GM23338 (cell line): ENCODE results near the gene LMX1B. TPM values are rescaled to one million over a fixed set of nuclear protein-coding genes. Genes with fewer than 3 reads are reported as not detected.

ENCODE experiments used
- ATAC-seq: fragments of 200-7000 bp; cut with Tn5 transposase; 3 replicates; pipeline ENCODE4 v1.9.1; 2020
- DNase-seq: peaks from one replicate; pipeline ENCODE4 v3.0.0-alpha.2; 2015; ENCODE audit warnings: low spot score
- H2AFZ ChIP-seq: fragments of 200-600 bp; sonication (generic); 2 replicates; pipeline ENCODE4 v1.8.0; 2016; ENCODE audit warnings: antibody characterized with exemption, mild to moderate bottlenecking, moderate library complexity
- H3F3A ChIP-seq: fragments of 200-600 bp; sonication (generic); replicated peaks from 2 replicates; pipeline ENCODE4 v1.8.0; 2017; ENCODE audit warnings: antibody characterized with exemption, mixed run types, low read depth
- H3K27ac ChIP-seq: fragments of 200-600 bp; sonication (generic); 2 replicates; pipeline ENCODE4 v1.6.1; 2016; ENCODE audit warnings: low read depth
- H3K27me3 ChIP-seq: fragments of 200-600 bp; sonication (generic); 2 replicates; pipeline ENCODE4 v1.8.0; 2016; ENCODE audit warnings: mild to moderate bottlenecking, mixed run types, moderate library complexity; ENCODE audit not compliant: insufficient read depth
- H3K36me3 ChIP-seq: fragments of 200-600 bp; sonication (generic); 2 replicates; pipeline ENCODE4 v1.8.0; 2016; ENCODE audit warnings: mild to moderate bottlenecking; ENCODE audit not compliant: insufficient read depth
- H3K4me1 ChIP-seq: fragments of 200-600 bp; sonication (generic); 2 replicates; pipeline ENCODE4 v1.8.0; 2016; ENCODE audit warnings: mild to moderate bottlenecking, moderate library complexity; ENCODE audit not compliant: insufficient read depth
- H3K4me2 ChIP-seq: fragments of 200-600 bp; sonication (generic); 2 replicates; pipeline ENCODE4 v1.7.1; 2017; ENCODE audit warnings: mixed run types
- H3K4me3 ChIP-seq: fragments of 200-600 bp; sonication (generic); 2 replicates; pipeline ENCODE4 v1.6.1; 2016; ENCODE audit warnings: mixed run types
- H3K79me2 ChIP-seq: fragments of 200-600 bp; sonication (generic); replicated peaks from 2 replicates; pipeline ENCODE4 v1.8.0; 2017; ENCODE audit warnings: mild to moderate bottlenecking; ENCODE audit not compliant: insufficient read depth
- H3K9me2 ChIP-seq: fragments of 200-600 bp; sonication (generic); 2 replicates; pipeline ENCODE4 v1.8.0; 2017; ENCODE audit not compliant: insufficient read depth
- H4K20me1 ChIP-seq: fragments of 200-600 bp; sonication (generic); replicated peaks from 2 replicates; pipeline ENCODE4 v1.8.0; 2017; ENCODE audit warnings: mild to moderate bottlenecking; ENCODE audit not compliant: insufficient read depth
- H3K27ac Mint-ChIP-seq: 2 replicates; pipeline ENCODE4 v1.8.0; 2020; ENCODE audit warnings: inconsistent platforms, mild to moderate bottlenecking, moderate library complexity, mixed read lengths
- H3K27me3 Mint-ChIP-seq: 3 replicates; pipeline ENCODE4 v1.8.0; 2022; ENCODE audit warnings: low read depth, mild to moderate bottlenecking, moderate library complexity, mixed read lengths, inconsistent platforms; ENCODE audit not compliant: insufficient read depth, poor library complexity
- H3K36me3 Mint-ChIP-seq: 3 replicates; pipeline ENCODE4 v1.8.0; 2021; ENCODE audit warnings: low read depth, mild to moderate bottlenecking, inconsistent platforms, moderate library complexity, mixed read lengths
- H3K4me1 Mint-ChIP-seq: 3 replicates; pipeline ENCODE4 v1.8.0; 2020; ENCODE audit warnings: mild to moderate bottlenecking, inconsistent platforms, mixed read lengths
- H3K4me3 Mint-ChIP-seq: 3 replicates; pipeline ENCODE4 v1.8.0; 2021; ENCODE audit warnings: moderate library complexity, mild to moderate bottlenecking, inconsistent platforms, mixed read lengths
- H3K9me3 Mint-ChIP-seq: 3 replicates; pipeline ENCODE4 v1.8.0; 2020; ENCODE audit warnings: moderate library complexity, mild to moderate bottlenecking, inconsistent platforms, mixed read lengths
- CREB1 ChIP-seq: fragments of 250-450 bp; sonication (Bioruptor Pico); IDR thresholded peaks from 2 replicates; pipeline ENCODE4 v1.5.0; 2020; ENCODE audit warnings: low read depth, mild to moderate bottlenecking, moderate library complexity
- EZH2 ChIP-seq: fragments of 200-600 bp; sonication (generic); IDR thresholded peaks from one replicate; pipeline ENCODE4 v1.8.0; 2017; ENCODE audit warnings: antibody characterized with exemption, mild to moderate bottlenecking, low read depth; ENCODE audit not compliant: unreplicated experiment
- EZH2phosphoT487 ChIP-seq: fragments of 200-600 bp; sonication (generic); IDR thresholded peaks from one replicate; pipeline ENCODE4 v1.8.1; 2018; ENCODE audit warnings: antibody characterized with exemption; ENCODE audit not compliant: unreplicated experiment
- JUNB ChIP-seq: IDR thresholded peaks from one replicate; pipeline ENCODE4 v1.6.1; 2016; ENCODE audit warnings: antibody characterized with exemption; ENCODE audit not compliant: unreplicated experiment
- POLR2AphosphoS5 ChIP-seq: IDR thresholded peaks from 2 replicates; pipeline ENCODE4 v1.6.1; 2016; ENCODE audit warnings: antibody characterized with exemption, low read depth
- ZNF114 ChIP-seq: fragments of 250-450 bp; sonication (Bioruptor Pico); IDR thresholded peaks from 2 replicates; pipeline ENCODE4 v1.5.0; 2020; ENCODE audit warnings: mild to moderate bottlenecking, moderate library complexity
- ZNF331 ChIP-seq: fragments of 250-450 bp; sonication (Bioruptor Pico); IDR thresholded peaks from 2 replicates; pipeline ENCODE4 v1.5.0; 2020; ENCODE audit warnings: low read depth, mild to moderate bottlenecking, moderate library complexity
- polyA plus RNA-seq: library from polyadenylated mRNA; unstranded; fragments of >200 nt; fragmentation: Nextera tagmentation; extraction: Ambion mirVana; gene quantifications from 2 replicates; pipeline ENCODE4 v1.2.1, GENCODE V29; 2016
- total RNA-seq: library from RNA; depleted of rRNA; stranded (reverse); fragments of >200 nt; shearing (Covaris generic); gene quantifications from 2 replicates; pipeline ENCODE4 v1.2.3, GENCODE V29; 2014
- TF ChIP-seq, protein P1 (sequence below): IDR thresholded peaks from 2 replicates; pipeline ENCODE4 v1.6.1; 2016; ENCODE audit warnings: antibody characterized with exemption
- TF ChIP-seq, protein P2 (sequence below): fragments of 250-450 bp; sonication (Bioruptor Pico); IDR thresholded peaks from 2 replicates; pipeline ENCODE4 v1.5.0; 2020; ENCODE audit warnings: mild to moderate bottlenecking, moderate library complexity
- TF ChIP-seq, protein P3 (sequence below): IDR thresholded peaks from one replicate; pipeline ENCODE4 v1.6.1; 2018; ENCODE audit warnings: antibody characterized with exemption; ENCODE audit not compliant: unreplicated experiment

LMX1B gene
- total and polyA plus RNA-seq, 2 experiments from 2014 or later: 0.08 to 0.21 TPM

DNA sequence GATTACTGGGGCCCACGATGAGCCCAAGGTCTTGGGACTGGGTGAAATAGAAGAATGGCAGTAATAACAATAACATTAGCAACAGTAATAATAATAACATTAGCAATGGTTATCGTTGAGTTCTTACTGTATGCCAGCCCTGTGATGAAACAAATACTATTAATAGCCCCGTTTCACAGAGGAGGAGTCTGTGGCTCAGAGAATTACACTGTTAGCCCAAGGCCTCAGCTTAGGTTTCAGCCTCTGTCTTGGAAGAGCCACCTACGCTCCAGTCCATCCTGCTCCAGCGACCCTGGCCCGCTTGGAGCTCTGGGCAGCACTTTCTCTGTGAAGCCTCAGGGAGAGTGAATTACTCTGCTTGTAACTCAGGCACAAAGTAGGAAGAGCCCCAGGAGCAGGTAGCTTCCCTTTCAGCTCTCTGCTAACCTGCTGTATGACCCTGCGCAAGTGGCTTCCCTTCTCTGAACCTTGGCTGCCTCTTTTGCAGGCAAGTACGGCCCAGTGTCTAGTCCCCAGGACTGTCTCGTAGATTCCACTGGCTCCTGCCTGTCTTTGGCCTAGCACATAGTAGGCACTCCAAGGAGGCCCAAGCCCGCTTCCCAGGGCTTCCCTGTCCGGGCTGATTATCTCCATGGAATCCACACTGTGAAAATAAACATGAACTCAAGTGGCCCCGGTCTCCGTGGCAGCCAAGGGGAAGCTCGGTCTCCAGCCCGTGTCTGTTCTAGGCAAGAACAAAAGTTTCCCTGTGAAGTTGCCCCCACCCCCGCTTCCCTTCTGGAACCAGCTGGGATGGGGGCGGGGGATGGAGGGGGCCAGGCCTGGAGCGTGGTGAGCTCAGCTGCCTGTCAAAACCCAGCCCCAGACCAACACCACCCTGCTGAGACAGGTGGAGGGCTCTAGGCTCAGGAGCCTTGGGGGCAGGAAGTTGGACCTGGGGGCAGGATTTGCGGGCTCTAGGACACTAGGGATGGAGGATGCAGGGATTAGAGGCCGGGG lies 26.2 kb upstream of the LMX1B start (continued):
- TF ChIP-seq JUNB (no peak), ZNF114 (CRISPR knock-in tag) (no peak), EZH2 (no peak)
- TF ChIP-seq, protein P1, sequence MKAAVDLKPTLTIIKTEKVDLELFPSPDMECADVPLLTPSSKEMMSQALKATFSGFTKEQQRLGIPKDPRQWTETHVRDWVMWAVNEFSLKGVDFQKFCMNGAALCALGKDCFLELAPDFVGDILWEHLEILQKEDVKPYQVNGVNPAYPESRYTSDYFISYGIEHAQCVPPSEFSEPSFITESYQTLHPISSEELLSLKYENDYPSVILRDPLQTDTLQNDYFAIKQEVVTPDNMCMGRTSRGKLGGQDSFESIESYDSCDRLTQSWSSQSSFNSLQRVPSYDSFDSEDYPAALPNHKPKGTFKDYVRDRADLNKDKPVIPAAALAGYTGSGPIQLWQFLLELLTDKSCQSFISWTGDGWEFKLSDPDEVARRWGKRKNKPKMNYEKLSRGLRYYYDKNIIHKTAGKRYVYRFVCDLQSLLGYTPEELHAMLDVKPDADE: no peak

DNA sequence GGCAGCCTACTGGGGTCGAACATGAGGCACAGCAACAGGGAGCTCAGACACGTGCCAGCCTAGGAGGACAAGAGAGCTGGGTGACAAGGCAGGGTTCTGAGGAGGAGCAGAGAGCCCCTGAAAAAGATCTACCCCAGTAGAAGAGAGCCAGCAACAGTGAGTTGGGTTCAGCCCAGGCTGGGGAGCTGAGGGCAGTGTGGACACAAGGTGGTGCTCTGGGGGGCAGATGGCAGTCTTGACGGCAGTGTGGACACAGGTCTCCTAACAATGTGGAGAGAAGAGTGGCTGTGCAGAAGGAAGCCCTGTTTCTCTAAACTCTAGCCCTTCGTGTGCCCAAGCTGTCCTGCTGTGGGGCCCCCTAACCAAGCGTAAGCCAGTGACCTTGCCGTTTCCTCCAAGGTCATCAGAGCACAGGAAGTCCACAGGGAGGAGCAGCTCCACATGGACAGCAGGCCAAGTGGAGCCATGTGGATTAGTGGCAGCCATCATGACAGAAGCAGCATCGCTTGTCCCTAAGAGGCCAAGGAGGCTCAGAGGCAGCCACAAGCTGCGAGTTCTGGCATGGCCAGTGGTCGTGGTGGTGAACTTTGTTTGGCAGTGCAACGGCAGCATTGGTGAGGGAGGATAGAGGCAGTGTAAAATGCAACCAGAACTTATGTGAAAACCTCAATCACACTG lies 25.1 kb upstream of the LMX1B start:
- DNase-seq (no peak), ATAC-seq (no peak)
- Mint-ChIP-seq H3K4me3 (no peak overlapping the region), H3K4me1 (peaks cover 6% of the 10 kb centered on the region; the same call in 2 of the 3 replicates), H3K36me3 (no peaks in the 10 kb centered on the region), H3K27ac (no peak overlapping the region), H3K27me3 (peaks cover 5% of the 10 kb centered on the region), H3K9me3 (peaks cover 3% of the 10 kb centered on the region; the same call in 2 of the 3 replicates)
- Histone ChIP-seq H3K36me3 (no peaks in the 10 kb centered on the region), H4K20me1 (no peaks in the 10 kb centered on the region), H3F3A (no peaks in the 10 kb centered on the region), H3K27ac (no peak overlapping the region), H3K4me3 (no peak overlapping the region), H3K4me1 (no peaks in the 10 kb centered on the region), H3K4me2 (no peak overlapping the region), H2AFZ (no peak overlapping the region; the same call in 1 of the 2 replicates), H3K9me2 (no peaks in the 10 kb centered on the region), H3K27me3 (no peaks in the 10 kb centered on the region), H3K79me2 (no peaks in the 10 kb centered on the region)
- TF ChIP-seq, protein P2, sequence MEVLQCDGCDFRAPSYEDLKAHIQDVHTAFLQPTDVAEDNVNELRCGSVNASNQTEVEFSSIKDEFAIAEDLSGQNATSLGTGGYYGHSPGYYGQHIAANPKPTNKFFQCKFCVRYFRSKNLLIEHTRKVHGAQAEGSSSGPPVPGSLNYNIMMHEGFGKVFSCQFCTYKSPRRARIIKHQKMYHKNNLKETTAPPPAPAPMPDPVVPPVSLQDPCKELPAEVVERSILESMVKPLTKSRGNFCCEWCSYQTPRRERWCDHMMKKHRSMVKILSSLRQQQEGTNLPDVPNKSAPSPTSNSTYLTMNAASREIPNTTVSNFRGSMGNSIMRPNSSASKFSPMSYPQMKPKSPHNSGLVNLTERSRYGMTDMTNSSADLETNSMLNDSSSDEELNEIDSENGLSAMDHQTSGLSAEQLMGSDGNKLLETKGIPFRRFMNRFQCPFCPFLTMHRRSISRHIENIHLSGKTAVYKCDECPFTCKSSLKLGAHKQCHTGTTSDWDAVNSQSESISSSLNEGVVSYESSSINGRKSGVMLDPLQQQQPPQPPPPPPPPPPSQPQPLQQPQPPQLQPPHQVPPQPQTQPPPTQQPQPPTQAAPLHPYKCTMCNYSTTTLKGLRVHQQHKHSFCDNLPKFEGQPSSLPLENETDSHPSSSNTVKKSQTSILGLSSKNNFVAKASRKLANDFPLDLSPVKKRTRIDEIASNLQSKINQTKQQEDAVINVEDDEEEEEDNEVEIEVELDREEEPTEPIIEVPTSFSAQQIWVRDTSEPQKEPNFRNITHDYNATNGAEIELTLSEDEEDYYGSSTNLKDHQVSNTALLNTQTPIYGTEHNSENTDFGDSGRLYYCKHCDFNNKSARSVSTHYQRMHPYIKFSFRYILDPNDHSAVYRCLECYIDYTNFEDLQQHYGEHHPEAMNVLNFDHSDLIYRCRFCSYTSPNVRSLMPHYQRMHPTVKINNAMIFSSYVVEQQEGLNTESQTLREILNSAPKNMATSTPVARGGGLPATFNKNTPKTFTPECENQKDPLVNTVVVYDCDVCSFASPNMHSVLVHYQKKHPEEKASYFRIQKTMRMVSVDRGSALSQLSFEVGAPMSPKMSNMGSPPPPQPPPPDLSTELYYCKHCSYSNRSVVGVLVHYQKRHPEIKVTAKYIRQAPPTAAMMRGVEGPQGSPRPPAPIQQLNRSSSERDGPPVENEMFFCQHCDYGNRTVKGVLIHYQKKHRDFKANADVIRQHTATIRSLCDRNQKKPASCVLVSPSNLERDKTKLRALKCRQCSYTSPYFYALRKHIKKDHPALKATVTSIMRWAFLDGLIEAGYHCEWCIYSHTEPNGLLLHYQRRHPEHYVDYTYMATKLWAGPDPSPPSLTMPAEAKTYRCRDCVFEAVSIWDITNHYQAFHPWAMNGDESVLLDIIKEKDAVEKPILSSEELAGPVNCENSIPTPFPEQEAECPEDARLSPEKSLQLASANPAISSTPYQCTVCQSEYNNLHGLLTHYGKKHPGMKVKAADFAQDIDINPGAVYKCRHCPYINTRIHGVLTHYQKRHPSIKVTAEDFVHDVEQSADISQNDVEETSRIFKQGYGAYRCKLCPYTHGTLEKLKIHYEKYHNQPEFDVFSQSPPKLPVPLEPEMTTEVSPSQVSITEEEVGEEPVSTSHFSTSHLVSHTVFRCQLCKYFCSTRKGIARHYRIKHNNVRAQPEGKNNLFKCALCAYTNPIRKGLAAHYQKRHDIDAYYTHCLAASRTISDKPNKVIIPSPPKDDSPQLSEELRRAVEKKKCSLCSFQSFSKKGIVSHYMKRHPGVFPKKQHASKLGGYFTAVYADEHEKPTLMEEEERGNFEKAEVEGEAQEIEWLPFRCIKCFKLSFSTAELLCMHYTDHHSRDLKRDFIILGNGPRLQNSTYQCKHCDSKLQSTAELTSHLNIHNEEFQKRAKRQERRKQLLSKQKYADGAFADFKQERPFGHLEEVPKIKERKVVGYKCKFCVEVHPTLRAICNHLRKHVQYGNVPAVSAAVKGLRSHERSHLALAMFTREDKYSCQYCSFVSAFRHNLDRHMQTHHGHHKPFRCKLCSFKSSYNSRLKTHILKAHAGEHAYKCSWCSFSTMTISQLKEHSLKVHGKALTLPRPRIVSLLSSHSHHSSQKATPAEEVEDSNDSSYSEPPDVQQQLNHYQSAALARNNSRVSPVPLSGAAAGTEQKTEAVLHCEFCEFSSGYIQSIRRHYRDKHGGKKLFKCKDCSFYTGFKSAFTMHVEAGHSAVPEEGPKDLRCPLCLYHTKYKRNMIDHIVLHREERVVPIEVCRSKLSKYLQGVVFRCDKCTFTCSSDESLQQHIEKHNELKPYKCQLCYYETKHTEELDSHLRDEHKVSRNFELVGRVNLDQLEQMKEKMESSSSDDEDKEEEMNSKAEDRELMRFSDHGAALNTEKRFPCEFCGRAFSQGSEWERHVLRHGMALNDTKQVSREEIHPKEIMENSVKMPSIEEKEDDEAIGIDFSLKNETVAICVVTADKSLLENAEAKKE (CRISPR knock-in tag): no peak
- TF ChIP-seq EZH2phosphoT487: no peak
- no peak for TF ChIP-seq CREB1 (CRISPR knock-in tag)
- TF ChIP-seq, protein P3, sequence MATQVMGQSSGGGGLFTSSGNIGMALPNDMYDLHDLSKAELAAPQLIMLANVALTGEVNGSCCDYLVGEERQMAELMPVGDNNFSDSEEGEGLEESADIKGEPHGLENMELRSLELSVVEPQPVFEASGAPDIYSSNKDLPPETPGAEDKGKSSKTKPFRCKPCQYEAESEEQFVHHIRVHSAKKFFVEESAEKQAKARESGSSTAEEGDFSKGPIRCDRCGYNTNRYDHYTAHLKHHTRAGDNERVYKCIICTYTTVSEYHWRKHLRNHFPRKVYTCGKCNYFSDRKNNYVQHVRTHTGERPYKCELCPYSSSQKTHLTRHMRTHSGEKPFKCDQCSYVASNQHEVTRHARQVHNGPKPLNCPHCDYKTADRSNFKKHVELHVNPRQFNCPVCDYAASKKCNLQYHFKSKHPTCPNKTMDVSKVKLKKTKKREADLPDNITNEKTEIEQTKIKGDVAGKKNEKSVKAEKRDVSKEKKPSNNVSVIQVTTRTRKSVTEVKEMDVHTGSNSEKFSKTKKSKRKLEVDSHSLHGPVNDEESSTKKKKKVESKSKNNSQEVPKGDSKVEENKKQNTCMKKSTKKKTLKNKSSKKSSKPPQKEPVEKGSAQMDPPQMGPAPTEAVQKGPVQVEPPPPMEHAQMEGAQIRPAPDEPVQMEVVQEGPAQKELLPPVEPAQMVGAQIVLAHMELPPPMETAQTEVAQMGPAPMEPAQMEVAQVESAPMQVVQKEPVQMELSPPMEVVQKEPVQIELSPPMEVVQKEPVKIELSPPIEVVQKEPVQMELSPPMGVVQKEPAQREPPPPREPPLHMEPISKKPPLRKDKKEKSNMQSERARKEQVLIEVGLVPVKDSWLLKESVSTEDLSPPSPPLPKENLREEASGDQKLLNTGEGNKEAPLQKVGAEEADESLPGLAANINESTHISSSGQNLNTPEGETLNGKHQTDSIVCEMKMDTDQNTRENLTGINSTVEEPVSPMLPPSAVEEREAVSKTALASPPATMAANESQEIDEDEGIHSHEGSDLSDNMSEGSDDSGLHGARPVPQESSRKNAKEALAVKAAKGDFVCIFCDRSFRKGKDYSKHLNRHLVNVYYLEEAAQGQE: no peak
- no peak for TF ChIP-seq ZNF331 (CRISPR knock-in tag)
- TF ChIP-seq POLR2AphosphoS5: no peak
